22Rv1 (cell line): ENCODE results near the gene PPP4C.

Experiments used
- ZFX ChIP-seq: fragments of 450-650 bp; IDR thresholded peaks from 2 replicates; pipeline ENCODE4 v1.6.1; 2017; ENCODE audit warnings: antibody characterized with exemption, borderline replicate concordance
- TF ChIP-seq, protein P1 (sequence below): fragments of 450-650 bp; IDR thresholded peaks from 2 replicates; pipeline ENCODE4 v1.5.1; 2017; ENCODE audit warnings: mild to moderate bottlenecking

DNA sequence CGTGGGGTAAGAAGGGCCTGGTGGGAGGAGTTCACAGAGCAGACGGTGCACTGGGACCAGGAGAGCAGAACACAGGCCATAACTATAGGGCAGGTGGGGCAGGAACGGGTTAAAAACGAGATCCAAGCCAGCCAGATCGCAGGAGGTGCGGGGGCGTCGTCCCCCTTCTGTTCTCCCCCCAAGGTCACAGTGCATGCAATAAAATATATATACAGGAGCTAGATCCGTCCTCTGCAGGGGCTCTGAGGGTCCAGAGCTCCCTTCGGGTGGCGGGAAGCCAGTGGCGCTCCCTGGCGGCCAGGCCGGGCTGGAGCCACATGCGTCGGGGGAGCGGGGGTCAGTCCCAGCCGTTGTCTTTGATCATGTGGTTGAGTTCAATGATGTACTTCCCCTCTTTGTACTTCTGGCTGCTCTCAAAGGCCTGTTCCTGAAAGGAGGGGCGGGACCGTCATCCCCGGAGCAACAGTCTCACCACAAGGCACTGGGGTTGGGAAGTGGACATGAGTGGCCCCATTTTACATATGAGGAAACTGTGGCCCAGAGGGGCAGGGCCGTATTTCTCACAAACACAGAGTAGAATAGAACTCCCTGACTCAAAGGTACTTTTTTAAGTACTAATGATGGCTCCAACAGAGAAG is 16.7 kb downstream of the PPP4C start:
- TF ChIP-seq, protein P1, sequence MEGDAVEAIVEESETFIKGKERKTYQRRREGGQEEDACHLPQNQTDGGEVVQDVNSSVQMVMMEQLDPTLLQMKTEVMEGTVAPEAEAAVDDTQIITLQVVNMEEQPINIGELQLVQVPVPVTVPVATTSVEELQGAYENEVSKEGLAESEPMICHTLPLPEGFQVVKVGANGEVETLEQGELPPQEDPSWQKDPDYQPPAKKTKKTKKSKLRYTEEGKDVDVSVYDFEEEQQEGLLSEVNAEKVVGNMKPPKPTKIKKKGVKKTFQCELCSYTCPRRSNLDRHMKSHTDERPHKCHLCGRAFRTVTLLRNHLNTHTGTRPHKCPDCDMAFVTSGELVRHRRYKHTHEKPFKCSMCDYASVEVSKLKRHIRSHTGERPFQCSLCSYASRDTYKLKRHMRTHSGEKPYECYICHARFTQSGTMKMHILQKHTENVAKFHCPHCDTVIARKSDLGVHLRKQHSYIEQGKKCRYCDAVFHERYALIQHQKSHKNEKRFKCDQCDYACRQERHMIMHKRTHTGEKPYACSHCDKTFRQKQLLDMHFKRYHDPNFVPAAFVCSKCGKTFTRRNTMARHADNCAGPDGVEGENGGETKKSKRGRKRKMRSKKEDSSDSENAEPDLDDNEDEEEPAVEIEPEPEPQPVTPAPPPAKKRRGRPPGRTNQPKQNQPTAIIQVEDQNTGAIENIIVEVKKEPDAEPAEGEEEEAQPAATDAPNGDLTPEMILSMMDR: peak; percentile 84
- no peak for TF ChIP-seq ZFX
